NCI-H460 (cell line): Measurements from ENCODE around the gene MAML1. TPM values are rescaled to one million over a fixed set of nuclear protein-coding genes. Genes with fewer than 3 reads are reported as not detected.

Source experiments
- DNase-seq: peaks from one replicate; pipeline ENCODE4 v3.0.0-alpha.2; 2016; ENCODE audit warnings: low read depth; ENCODE audit errors: extremely low read depth
- total RNA-seq: library from RNA; depleted of rRNA; stranded (reverse); fragments of >200 nt; shearing (Covaris generic); gene quantifications from 2 replicates; pipeline ENCODE4 v1.2.3, GENCODE V29; 2014

Gene MAML1
- total RNA-seq, 1 experiment from 2014 or later, result 13.0 TPM

DNA sequence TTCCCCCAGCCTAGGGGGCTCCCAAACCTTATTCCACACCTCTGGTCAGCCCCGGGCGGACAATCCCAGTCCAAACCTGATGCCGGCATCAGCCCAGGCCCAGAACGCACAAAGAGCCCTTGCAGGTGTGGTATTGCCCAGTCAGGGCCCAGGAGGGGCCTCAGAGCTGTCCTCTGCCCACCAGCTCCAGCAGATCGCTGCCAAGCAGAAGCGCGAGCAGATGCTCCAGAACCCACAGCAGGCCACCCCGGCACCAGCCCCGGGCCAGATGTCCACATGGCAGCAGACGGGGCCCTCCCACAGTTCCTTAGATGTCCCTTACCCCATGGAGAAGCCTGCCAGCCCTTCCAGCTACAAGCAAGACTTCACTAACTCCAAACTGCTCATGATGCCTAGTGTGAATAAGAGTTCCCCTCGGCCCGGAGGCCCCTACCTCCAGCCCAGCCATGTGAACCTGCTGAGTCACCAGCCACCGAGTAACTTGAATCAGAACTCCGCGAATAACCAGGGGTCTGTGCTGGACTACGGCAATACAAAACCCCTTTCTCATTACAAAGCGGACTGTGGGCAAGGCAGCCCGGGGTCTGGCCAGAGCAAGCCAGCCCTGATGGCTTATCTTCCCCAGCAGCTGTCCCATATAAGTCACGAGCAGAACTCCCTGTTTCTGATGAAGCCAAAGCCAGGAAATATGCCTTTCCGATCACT is 33.6 kb downstream of the MAML1 start:
- no peak for DNase-seq

DNA sequence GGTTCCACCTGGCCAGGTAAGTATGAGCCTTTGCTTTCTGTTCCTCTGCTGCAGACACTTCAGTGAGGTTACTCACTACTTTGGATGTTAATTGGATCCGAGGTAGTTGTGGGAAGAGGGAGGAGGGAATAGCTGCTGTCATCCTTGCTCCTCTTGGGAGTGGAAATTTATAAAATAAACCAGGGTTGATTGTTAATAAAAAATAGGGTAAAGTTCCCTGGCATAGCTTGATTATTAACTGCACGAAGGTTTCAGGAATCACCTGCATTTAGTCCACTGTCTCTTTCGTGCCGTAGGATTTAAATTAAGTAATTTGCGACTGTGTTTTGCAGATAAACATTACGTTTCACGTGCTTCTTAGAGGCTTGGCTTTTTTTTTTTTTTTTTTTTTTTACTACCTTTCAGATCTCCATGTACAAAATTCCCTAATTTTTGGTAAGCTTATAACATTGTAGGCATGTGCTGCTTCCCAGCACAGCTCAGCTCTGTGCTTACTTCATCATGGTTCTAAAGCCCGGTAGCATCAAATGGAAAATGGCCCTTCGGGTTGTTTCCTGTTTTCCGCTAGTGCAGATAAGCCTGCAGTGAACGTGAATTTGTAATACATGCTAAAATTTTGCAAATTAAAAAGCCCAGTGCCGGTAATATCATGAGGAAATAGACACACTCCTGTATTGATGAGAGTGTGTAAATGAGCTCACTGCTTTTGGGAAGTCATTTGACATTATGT is 34.3 kb downstream of the MAML1 start:
- no peak for DNase-seq

DNA sequence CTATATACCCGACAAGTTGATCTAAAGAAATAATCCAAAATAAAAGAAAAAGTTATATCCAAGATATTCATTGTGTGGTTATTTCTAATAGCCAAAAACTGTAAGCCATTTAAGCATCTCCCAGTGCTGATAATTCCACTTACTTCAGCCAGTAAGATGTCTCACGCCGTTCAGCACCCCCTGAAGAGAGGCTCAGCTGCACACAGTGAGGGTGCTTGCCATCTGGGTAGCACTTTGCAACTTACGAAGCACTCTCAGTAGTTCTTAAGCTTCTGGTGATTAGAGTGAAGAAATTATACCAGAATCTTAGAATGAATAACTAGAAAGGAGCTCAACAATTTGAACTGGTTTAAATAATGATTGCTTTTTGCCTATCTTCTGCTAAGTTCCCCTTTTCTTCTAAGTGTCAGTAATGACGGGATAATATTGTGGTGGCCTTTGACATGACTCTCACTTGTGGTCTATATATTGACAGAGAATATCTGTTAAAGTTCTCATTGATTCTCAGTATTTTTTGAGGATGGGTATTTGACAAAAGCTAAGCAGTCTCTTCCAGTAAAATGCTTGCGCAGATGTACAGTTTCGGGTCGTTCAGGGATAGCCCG is 35.0 kb downstream of the MAML1 start:
- no peak for DNase-seq

DNA sequence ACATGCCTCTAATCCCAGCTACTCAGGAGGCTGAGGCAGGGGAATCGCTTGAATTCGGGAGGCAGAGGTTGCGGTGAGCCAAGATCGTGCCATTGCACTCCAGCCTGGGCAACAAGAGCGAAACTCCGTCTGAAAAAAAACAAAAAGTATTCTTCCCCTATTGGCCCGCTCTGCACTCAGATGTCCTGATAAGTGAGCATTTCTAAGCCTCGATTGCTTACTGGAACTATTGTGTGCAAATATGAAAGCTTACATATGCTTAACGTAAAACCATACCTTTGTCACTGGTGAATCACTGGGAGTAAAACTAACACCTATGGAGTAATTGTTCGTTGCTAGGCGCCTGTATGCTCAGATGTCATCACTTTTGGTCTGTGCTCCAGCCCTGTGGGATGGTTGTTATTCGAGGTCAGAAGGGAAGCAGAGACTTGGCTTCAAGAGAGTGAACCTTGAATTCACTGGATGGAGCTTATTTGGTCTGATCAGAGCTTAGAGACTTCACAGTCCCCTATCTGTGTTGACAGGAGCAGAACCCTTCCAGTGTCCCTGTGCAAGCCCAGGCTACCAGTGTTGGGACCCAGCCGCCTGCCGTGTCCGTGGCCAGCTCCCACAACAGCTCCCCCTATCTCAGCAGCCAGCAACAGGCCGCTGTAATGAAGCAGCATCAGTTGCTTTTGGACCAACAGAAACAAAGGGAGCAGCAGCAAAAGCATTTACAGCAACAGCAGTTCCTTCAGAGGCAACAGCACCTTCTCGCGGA is 35.9 kb downstream of the MAML1 start:
- no peak for DNase-seq

DNA sequence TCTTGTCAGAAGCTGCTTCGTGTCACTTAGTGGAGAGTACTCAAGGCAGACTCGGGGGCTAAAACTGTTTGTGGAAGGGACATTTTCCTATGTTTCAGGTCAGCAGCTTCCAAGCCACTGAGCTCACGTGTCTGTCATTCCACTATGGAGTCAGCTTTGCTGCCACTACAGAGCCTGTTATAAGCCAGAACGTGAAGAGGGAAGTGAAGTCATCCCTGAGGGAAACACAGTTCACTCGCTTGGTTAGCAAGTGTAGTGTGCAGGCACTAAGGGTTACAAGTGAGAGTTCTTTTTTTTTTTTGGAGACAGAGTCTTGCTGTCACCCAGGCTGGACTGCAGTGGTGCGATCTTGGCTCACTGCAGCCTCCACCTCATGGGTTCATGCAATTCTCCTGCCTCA is 36.6 kb downstream of the MAML1 start:
- no peak for DNase-seq

DNA sequence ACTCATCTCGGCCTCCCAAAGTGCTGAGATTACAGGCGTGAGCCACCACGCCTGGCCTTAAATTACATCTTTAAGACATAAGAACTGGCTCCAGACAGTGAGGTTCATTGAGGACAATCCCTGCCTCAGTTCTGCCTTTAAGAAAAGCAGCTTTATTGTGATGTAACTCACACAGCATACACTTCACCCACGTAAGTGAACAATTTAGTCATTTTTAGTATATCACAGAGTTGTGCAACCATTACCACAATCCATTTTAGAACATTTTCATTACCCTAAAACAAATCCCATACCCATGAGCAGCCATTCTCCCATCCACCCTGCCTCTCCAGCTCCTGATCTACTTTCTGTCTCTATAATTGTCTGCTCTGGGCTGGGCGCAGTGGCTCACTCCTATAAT is 37.2 kb downstream of the MAML1 start:
- DNase-seq, result no peak

DNA sequence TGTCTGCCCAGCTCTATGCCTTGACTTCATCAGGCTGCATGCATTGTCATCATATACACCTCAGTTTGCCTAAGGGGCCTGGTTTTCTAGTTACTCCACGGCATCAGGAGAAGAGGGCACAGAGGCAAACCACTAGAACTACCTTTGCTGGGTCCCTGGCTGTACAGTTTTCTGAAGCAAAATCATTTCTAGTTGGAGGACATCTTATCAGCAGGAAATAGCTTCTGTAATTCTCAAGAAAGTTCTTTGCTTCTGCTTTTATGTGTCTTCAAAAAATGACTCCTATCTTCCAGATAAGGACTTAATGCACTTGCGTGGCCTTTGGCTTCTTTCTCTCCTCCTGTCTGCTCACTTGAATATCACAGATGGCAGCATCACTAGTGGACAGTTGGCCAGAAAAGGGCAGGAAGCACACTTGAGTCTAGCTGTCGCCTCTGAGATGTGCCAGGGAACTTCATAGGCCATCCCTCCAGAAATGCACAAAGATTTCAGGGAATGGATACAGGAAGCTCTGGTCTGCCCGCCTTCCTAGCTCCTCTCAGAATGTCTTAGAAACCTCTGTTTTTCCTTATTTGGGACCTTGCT is 38.8 kb downstream of the MAML1 start:
- no peak for DNase-seq

DNA sequence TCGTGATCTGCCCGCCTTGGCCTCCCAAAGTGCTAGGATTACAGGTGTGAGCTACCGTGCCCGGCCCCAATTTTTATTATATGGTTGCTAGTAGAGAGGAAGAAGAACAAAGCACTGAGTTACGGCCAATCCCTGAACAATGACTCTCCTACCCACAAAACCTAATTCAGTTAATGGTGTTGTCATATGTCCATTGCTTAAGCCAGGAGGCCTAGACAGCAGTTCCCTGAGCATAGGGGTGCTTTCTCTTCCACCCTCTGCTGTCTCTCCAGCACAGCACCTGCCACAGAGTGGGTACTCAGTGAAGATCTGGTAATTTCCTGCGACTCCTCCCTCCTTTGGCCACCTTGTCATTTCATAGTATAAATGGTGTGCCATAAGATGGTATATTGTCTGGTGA is 39.7 kb downstream of the MAML1 start:
- DNase-seq, result no peak

DNA sequence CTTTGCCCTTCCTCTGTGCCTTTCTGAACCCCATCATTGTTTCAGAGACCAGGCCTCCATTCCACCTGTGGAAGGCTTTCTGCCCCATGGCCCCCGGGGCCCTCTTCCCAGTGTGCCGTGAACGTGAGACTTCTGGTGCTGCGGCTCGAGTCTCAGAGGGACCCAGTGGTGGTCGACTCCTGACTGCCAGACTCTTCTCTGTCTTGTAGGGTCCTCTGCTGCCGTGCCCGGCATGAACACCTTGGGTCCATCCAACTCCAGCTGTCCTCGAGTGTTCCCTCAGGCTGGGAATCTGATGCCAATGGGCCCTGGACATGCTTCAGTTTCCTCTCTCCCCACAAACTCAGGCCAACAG is 41.0 kb downstream of the MAML1 start:
- no peak for DNase-seq

DNA sequence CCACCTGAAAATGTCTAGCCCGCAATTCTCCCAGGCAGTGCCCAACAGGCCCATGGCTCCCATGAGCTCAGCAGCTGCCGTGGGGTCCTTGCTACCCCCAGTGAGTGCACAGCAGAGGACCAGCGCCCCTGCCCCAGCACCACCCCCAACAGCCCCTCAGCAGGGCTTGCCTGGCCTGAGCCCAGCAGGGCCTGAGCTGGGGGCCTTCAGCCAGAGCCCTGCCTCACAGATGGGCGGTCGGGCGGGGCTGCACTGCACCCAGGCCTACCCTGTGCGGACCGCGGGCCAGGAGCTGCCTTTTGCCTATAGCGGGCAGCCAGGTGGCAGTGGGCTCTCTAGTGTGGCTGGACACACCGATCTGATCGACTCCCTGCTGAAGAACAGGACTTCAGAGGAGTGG is 41.8 kb downstream of the MAML1 start:
- DNase-seq, result no peak

DNA sequence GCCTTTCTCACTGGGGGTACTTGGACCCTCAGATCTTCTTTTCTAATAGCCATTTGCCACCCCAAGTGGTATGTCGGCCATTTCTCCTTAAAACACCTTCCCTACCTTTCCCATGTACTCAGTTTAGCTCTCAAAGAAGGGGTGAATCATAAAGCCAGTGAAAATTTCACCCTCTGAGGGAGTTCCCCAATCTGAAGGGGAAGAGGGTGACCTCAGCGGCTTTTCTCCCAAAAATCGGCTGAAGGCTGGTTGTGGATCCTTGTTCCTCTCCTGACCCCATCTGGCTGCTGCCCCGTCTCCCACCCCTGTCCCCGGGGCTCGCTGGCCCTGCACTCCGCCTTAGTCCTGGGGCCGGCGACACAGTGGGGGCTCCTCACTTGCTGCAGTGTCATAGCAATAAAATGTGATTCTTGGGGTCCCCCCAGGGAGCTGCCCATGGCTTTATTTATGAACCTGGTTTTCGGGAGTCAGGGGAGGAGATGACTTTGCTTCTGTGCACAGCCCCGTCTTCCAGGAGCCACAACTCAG is 43.9 kb downstream of the MAML1 start:
- no peak for DNase-seq

DNA sequence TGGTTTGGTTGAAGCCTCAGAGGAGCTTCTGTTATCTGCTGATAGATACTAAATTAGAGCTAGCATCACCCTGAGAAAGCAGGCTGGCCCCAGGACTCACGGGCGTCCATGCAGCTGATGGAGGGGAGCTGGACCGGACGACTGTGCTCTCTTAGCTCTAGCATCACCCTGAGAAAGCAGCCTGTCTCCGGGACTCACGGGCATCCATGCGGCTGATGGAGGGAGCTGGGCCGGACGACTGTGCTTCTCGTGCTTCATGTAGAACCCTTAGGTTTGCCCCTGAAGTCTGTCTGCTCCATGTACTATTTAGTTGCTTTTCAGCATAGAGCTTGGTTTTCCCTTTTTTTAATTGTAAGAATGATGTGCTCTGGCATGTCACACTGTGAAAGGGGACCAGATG is 44.8 kb downstream of the MAML1 start:
- DNase-seq, result no peak

DNA sequence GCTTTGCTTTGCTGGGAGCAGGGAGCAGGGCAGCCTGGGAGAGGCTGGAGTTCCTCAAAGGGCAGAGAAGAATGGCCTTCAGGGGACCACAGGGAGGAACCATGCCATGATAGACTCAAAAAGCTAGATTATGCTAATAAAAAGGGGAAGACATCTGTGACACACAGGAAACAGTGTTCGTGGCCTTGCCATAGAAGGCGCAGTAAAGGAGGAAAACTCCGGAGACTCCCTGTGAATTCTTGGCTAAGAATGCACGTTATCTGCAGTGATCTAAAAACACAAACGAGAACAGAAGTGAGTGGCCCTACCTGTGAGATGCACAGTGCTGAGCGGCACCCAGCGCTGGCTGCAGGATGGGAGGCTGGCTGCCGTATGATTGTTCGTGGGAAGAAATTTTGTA is 45.3 kb downstream of the MAML1 start:
- no peak for DNase-seq

DNA sequence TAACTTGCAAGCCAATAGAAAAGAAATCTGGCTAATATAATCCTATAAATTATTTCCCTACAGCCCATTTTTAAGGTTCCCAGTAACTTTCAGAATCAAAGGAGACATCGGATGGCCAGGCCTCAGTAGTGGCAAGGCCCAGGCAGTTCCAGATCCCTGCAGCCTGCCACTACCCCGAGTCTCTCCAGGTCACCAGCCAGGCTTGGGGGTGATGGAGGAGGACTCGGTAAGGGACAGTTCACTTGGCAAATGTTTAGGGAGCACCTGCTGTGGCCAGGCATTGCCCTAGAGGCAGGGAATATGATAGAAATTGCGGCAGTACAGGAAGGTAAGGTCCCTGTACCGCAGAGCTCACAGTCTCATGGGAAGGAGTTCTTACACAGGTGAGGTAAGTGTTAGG is 46.0 kb downstream of the MAML1 start:
- DNase-seq, result no peak

DNA sequence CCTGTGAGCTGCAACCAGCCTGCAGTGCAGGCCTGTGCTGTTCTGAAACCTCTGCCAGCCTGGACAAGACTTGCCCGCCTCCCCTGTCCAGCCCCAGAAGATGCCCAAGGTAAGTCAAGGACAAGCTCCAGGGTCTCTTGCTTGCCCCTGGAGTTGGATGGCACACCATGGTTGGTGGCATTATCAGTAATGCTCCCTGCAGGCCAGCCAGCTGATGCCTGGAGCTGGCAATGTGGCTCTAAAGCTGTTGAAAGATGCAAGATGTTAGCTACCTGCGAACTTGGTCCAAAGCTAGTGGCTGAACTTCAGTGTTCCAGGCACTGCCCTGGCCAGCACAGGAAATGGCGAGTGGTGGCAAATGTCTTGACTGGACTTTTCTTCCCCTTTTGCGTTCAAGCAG is 47.2 kb downstream of the MAML1 start:
- no peak for DNase-seq

DNA sequence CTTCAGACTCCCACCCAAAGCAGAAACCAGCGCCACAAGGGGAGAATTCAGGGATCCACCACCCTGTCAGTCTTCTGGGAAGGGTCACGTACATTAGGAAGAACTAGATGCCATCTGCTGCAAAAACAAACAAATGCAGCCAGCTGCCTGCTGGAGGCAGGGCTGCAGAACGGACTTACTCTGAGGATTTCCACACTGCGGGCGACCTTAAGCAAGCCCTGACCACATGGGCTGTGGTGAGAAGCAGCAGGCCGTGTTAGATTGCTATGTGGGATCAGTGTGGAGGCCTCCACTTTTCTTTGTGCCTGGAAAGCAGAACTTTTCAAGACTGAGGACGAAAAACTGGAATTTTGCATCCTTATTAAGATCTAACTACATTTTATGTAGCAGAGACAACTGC is 47.7 kb downstream of the MAML1 start:
- DNase-seq, result no peak

DNA sequence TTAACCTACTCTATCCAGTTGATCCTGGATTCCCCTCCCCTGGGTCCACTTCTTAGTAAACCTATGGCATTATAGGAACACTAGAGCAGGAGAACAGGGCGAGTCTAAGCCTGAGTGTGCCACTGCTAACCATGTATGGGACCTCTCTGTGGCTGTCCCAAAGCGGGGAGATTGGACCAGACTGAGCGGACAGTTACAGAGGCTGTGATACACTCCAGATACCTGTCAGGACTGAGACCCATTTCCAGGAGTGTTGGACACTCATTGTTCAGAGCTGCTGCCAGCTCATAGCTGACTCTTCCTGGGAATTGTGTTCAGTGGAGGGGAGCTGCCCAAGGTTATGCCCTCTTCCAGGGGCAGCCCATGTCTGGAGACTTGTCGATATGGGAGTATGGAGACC is 49.2 kb downstream of the MAML1 start:
- DNase-seq, result no peak

DNA sequence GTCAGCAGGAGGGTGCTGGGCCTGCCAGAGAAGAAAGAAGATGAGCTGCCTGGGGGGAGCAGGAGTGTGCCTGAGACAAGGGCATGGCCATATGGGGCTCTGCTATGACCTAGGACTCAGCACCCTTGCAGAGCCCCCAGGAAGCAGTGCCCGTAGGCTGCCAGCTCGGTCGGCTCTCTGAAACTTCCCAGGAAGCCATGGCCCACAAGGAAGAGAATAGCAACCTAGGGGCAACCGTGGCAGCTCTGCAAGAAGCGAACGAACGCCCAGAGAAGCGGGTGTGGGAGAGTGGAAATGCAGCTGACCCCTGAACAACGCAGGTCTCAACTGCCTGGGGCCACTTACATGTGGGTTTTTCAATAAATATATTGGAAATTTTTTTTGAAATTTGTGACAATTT is 50.5 kb downstream of the MAML1 start:
- no peak for DNase-seq

DNA sequence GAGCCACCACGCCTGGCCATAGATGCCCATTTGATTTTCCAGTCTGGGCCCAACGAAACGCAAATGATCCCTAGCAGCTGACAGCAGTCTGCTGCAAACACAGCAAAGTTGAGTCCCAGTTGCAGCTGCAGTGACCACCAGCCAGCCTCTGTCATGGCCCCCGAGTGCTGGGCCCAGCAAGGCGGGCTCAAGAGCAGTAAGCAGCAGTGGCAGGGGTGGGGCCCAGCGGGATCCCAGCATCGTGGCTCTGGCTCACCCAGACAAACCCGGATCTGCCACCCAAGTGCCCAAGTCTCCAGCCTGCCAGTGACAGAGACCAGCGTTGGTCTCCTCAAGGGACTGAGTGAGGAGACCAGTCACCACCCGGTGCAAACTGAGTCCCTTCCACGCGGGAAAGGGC is 54.2 kb downstream of the MAML1 start:
- no peak for DNase-seq

DNA sequence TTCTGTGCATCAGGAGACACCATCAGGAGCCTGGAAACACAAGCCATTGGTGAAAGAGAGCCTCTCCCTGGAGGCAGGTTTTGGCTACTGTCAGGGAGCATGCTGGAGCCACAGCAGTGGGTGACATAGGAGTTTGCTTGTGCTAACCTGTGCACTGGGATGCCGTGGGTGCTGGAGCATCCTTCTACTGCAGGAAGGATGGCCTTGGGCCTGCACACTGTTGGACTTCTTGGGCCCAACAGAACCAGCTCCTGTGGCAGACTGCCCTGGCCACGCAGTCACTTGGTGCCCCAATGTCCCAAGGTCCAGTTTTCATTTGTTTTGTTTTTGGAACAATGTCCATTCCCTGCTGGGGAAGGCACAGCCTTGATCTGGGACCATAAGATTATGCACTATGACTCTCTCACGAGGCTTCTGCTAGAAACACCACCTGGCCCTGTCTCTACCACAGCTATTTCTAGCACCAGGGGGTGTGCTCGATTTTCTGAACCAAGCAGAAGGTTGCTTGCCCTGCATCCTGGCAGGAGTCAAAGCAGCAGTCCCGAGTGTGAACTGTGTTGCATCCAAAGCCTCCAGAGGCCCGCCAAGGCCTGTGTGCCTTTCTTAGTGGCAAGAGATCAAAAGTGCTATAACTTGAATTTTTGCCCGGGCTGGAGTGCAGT is 55.7 kb downstream of the MAML1 start:
- no peak for DNase-seq
